HUDEP-2 (cell line): ENCODE results near the gene ZDHHC14.
A peak's percentile ranks its signal among the peaks of the same experiment; 100 is the strongest.
"Not testable (repeated sequence)": the region's sequence is repeated elsewhere in the genome, so short reads cannot be mapped to it uniquely, and the experiment has no call there.

Experiments used
- DNase-seq, 76 experiments: peaks; one replicate each; lab custom pipeline; 2025; ENCODE audit not compliant: unreplicated experiment in 76 of 76; lab: John Stamatoyannopoulos, UW

The ZDHHC14 gene

GRCh38 chr6:157560063-157560462, 179.1 kb downstream of the ZDHHC14 start:
- DNase-seq = not testable (repeated sequence)

- peak in 5 of 76 experiments; percentile 13 to 28 (median 20) for DNase-seq
Measured at GRCh38 chr6:157560691-157561413, 179.9 kb downstream of the ZDHHC14 start.

- DNase-seq = no peak
Measured at GRCh38 chr6:157561414-157561790, 180.4 kb downstream of the ZDHHC14 start.

GRCh38 chr6:157561929-157562810, 181.2 kb downstream of the ZDHHC14 start:
- no peak for DNase-seq

GRCh38 chr6:157562997-157563396, 182.0 kb downstream of the ZDHHC14 start:
- no peak for DNase-seq

GRCh38 chr6:157563611-157564284, 182.8 kb downstream of the ZDHHC14 start:
- DNase-seq = no peak

GRCh38 chr6:157568702-157569101, 187.7 kb downstream of the ZDHHC14 start:
- no peak for DNase-seq

- no peak for DNase-seq
Measured at GRCh38 chr6:157569543-157569942, 188.6 kb downstream of the ZDHHC14 start.

- DNase-seq = no peak
Measured at GRCh38 chr6:157570104-157570503, 189.1 kb downstream of the ZDHHC14 start.

GRCh38 chr6:157570752-157571151, 189.8 kb downstream of the ZDHHC14 start:
- no peak for DNase-seq

- DNase-seq = no peak
Measured at GRCh38 chr6:157571269-157571668, 190.3 kb downstream of the ZDHHC14 start.

GRCh38 chr6:157571950-157572349, 191.0 kb downstream of the ZDHHC14 start:
- no peak for DNase-seq

GRCh38 chr6:157574851-157575424, 193.9 kb downstream of the ZDHHC14 start:
- no peak for DNase-seq

- no peak for DNase-seq
Measured at GRCh38 chr6:157575436-157576145, 194.6 kb downstream of the ZDHHC14 start.

GRCh38 chr6:157576991-157577390, 196.0 kb downstream of the ZDHHC14 start:
- not testable (repeated sequence) for DNase-seq

GRCh38 chr6:157578527-157578926, 197.5 kb downstream of the ZDHHC14 start:
- not testable (repeated sequence) for DNase-seq

- DNase-seq = no peak
Measured at GRCh38 chr6:157579467-157580031, 198.6 kb downstream of the ZDHHC14 start.

- DNase-seq = no peak
Measured at GRCh38 chr6:157584036-157584435, 203.0 kb downstream of the ZDHHC14 start.

- DNase-seq = no peak
Measured at GRCh38 chr6:157585274-157586087, 204.5 kb downstream of the ZDHHC14 start.
